H1 (cell line): ENCODE data around the gene WDR27.

Experiments used
- CHD2 ChIP-seq: IDR thresholded peaks from 2 replicates; pipeline ENCODE4 v1.6.1; 2012; ENCODE audit warnings: low read length, improper control_type of control experiment
- EZH2 ChIP-seq: fragments of 200-600 bp; sonication (generic); IDR thresholded peaks from 2 replicates; pipeline ENCODE4 v1.7.1; 2012; ENCODE audit warnings: low read depth, mild to moderate bottlenecking, moderate library complexity, low read length, inconsistent platforms; ENCODE audit not compliant: severe bottlenecking
- POLR2A ChIP-seq, 2 experiments: IDR thresholded peaks; 1 replicate in 1 of 2; 2 replicates in 1 of 2; pipeline ENCODE4 v1.6.1; 2011; ENCODE audit warnings: low read depth in 2 of 2, low read length in 2 of 2, mild to moderate bottlenecking in 2 of 2; ENCODE audit errors: control extremely low read depth in 1 of 2
- SP1 ChIP-seq: IDR thresholded peaks from 2 replicates; pipeline ENCODE4 v1.6.1; 2011; ENCODE audit warnings: low read depth, low read length
- SP2 ChIP-seq: IDR thresholded peaks from 2 replicates; pipeline ENCODE4 v1.6.1; 2012; ENCODE audit warnings: mild to moderate bottlenecking, low read length, inconsistent platforms
- TAF7 ChIP-seq: optimal IDR thresholded peaks from 2 replicates; pipeline ENCODE3; 2011; ENCODE audit warnings: low read depth, mild to moderate bottlenecking, inconsistent platforms, low read length, moderate library complexity, borderline replicate concordance
- TF ChIP-seq, protein P1 (sequence below), 3 experiments: IDR thresholded peaks; 1 replicate in 2 of 3; 2 replicates in 1 of 3; pipeline versions ENCODE4 v1.5.1 to v1.6.1; 2011; ENCODE audit warnings: low read length in 3 of 3, mild to moderate bottlenecking in 3 of 3, inconsistent platforms in 2 of 3, low read depth in 1 of 3, moderate library complexity in 1 of 3; ENCODE audit not compliant: insufficient read depth in 1 of 3; ENCODE audit errors: control extremely low read depth in 1 of 3

DNA sequence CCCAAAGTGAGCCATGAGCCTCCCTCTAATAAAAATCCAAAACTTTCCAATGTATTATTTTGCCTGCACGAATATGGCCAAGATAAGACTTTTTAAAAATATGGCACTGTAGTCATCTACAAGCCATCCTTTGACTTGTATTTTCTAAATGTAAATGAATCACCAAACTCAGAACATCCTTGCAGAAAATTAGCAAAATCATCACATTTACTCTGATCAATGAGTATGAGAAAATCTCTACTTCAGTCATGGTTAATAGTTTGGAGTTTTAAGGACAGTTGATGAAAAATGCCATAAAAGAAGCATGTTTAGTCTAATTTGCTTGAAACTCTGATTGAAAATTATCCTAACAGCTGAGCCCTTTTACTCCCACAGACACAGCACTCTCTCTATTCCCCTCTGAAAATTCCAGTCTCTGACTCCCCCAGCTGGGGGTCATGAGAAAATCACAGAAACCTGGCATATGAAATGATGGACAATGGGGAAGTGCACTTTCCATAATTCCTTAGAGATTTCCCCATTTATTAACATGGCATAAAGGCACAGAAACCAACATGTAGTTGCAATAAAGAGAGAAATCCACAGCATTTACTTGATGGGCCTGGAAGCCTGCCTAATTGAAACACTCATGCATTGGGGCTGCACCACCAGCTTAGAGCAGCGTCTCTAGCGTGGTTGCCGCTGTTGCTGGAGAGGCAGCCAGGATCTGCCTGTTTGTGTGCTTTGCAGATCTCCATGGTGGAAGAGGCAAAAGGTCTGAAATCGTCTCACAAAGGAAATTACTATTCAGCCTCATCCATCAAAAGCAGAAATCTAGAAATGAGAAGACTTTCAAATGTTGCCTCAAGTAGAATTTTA lies 214.0 kb downstream of the WDR27 start:
- TF ChIP-seq POLR2A (IDR thresholded peaks at IDR 0.05; ENCODE audit: control extremely low read depth in 1 of 2, low read depth in 2 of 2, low read length in 2 of 2): no peak
- no peak for TF ChIP-seq CHD2
- no peak for TF ChIP-seq EZH2
- no peak for TF ChIP-seq SP1
- TF ChIP-seq, protein P1, sequence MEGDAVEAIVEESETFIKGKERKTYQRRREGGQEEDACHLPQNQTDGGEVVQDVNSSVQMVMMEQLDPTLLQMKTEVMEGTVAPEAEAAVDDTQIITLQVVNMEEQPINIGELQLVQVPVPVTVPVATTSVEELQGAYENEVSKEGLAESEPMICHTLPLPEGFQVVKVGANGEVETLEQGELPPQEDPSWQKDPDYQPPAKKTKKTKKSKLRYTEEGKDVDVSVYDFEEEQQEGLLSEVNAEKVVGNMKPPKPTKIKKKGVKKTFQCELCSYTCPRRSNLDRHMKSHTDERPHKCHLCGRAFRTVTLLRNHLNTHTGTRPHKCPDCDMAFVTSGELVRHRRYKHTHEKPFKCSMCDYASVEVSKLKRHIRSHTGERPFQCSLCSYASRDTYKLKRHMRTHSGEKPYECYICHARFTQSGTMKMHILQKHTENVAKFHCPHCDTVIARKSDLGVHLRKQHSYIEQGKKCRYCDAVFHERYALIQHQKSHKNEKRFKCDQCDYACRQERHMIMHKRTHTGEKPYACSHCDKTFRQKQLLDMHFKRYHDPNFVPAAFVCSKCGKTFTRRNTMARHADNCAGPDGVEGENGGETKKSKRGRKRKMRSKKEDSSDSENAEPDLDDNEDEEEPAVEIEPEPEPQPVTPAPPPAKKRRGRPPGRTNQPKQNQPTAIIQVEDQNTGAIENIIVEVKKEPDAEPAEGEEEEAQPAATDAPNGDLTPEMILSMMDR (IDR thresholded peaks at IDR 0.05; ENCODE audit: control extremely low read depth in 1 of 3, insufficient read depth in 1 of 3, low read depth in 1 of 3, low read length in 3 of 3): no peak
- no peak for TF ChIP-seq TAF7
- no peak for TF ChIP-seq SP2
